SU-DHL-6 (cell line): ENCODE measurements around the gene DALRD3.

Source experiments
- CTCF ChIP-seq: fragments of 200-600 bp; sonication (generic); IDR thresholded peaks from one replicate; pipeline ENCODE4 v1.5.1; 2017; ENCODE audit warnings: antibody characterized with exemption, mild to moderate bottlenecking, low read length, moderate library complexity; ENCODE audit not compliant: insufficient read depth, poor library complexity, severe bottlenecking
- EZH2phosphoT487 ChIP-seq: fragments of 200-600 bp; sonication (generic), shearing (Covaris generic); conservative IDR thresholded peaks from 2 replicates; pipeline ENCODE4 v1.6.1; 2018; ENCODE audit warnings: mild to moderate bottlenecking, antibody characterized with exemption, low read length, moderate library complexity, mixed read lengths

- TF ChIP-seq CTCF = no peak
- no peak for TF ChIP-seq EZH2phosphoT487
Observed at GRCh38 chr3:49006408-49007067, 11.8 kb downstream of the DALRD3 start.
